DND-41 (cell line): Measurements from ENCODE around the gene FST.

Experiments
- CTCF ChIP-seq: IDR thresholded peaks from 2 replicates; pipeline ENCODE4 v1.5.1; 2012; ENCODE audit warnings: borderline replicate concordance, low read length, moderate library complexity, mild to moderate bottlenecking; ENCODE audit not compliant: poor library complexity, severe bottlenecking; ENCODE audit errors: extremely low read depth
- EZH2 ChIP-seq: IDR thresholded peaks from 3 replicates; pipeline ENCODE4 v1.6.1; 2012; ENCODE audit warnings: borderline replicate concordance, low read depth, mild to moderate bottlenecking, moderate library complexity, low read length, inconsistent platforms; ENCODE audit not compliant: severe bottlenecking

- TF ChIP-seq CTCF (no peak), EZH2 (no peak)
Observed at GRCh38 chr5:53520813-53521212, 40.4 kb downstream of the FST start.
